HG02870 (cell line): ENCODE data around the gene ADAM8.
"Not testable (repeated sequence)": the region's sequence is repeated elsewhere in the genome, so short reads cannot be mapped to it uniquely, and the experiment has no call there.

Experiments used
- ATAC-seq: cut with Tn5 transposase; IDR thresholded peaks from one replicate; pipeline ENCODE4 v1.9.1; 2021; ENCODE audit warnings: mild to moderate bottlenecking, moderate library complexity; ENCODE audit not compliant: unreplicated experiment

ADAM8 gene

GRCh38 chr10:133234796-133235195 is 41.9 kb downstream of the ADAM8 start:
- not testable (repeated sequence) for ATAC-seq

GRCh38 chr10:133231946-133232574 is 44.6 kb downstream of the ADAM8 start:
- no peak for ATAC-seq

GRCh38 chr10:133231244-133231945 is 45.3 kb downstream of the ADAM8 start:
- no peak for ATAC-seq

- no peak for ATAC-seq
Observed at GRCh38 chr10:133230387-133231195, 46.1 kb downstream of the ADAM8 start.

- ATAC-seq: no peak
Observed at GRCh38 chr10:133230044-133230361, 46.7 kb downstream of the ADAM8 start, which contains the start of gene UTF1. Gene UTF1, plus strand, starts transcription at chr10:133230217. Its CDS starts 72 bp downstream, at chr10:133230289.

- no peak for ATAC-seq
Observed at GRCh38 chr10:133229265-133230043, 47.2 kb downstream of the ADAM8 start.

GRCh38 chr10:133227256-133227655 is 49.4 kb downstream of the ADAM8 start:
- no peak for ATAC-seq

GRCh38 chr10:133226251-133226808 is 50.3 kb downstream of the ADAM8 start:
- no peak for ATAC-seq

- ATAC-seq: no peak
Observed at GRCh38 chr10:133225707-133226191, 50.9 kb downstream of the ADAM8 start.

- no peak for ATAC-seq
Observed at GRCh38 chr10:133224756-133225372, 51.8 kb downstream of the ADAM8 start.

- ATAC-seq: no peak
Observed at GRCh38 chr10:133224076-133224475, 52.6 kb downstream of the ADAM8 start.

GRCh38 chr10:133221756-133222155 is 54.9 kb downstream of the ADAM8 start:
- not testable (repeated sequence) for ATAC-seq

GRCh38 chr10:133221331-133221730 is 55.3 kb downstream of the ADAM8 start:
- ATAC-seq: no peak

- ATAC-seq: no peak
Observed at GRCh38 chr10:133219782-133220181, 56.9 kb downstream of the ADAM8 start.

GRCh38 chr10:133218891-133219290 is 57.8 kb downstream of the ADAM8 start:
- ATAC-seq: no peak

GRCh38 chr10:133217800-133218589 is 58.7 kb downstream of the ADAM8 start:
- no peak for ATAC-seq

- no peak for ATAC-seq
Observed at GRCh38 chr10:133216776-133217175, 59.9 kb downstream of the ADAM8 start.

- no peak for ATAC-seq
Observed at GRCh38 chr10:133215586-133215985, 61.1 kb downstream of the ADAM8 start.
